RWPE1 (cell line): ENCODE measurements around the gene ZNF689.
A peak's percentile ranks its signal among the peaks of the same experiment; 100 is the strongest.

Experiments used
- CTCF ChIA-PET: fragments of 350-600 bp; sonication (Branson Sonifier 250); formaldehyde crosslinking; extraction: SDS; loops from one replicate; lab custom pipeline; 2021; lab: Yijun Ruan, JAX
- POLR2A ChIA-PET: fragments of 400-600 bp; formaldehyde crosslinking; extraction: SDS; loops from one replicate; lab custom pipeline; 2020; ENCODE audit warnings: antibody characterized with exemption; ENCODE audit not compliant: low non-redundant PET; lab: Yijun Ruan, JAX
- DNase-seq: peaks from one replicate; pipeline ENCODE4 v3.0.0; 2012; ENCODE audit warnings: low spot score
- H3K27ac ChIP-seq: fragments of 450-650 bp; 2 replicates; pipeline ENCODE4 v1.5.1; 2017
- TF ChIP-seq, protein P1 (sequence below): fragments of 450-650 bp; conservative IDR thresholded peaks from 2 replicates; pipeline ENCODE4 v1.5.1; 2017; ENCODE audit warnings: low read depth, mild to moderate bottlenecking

The ZNF689 gene

DNA sequence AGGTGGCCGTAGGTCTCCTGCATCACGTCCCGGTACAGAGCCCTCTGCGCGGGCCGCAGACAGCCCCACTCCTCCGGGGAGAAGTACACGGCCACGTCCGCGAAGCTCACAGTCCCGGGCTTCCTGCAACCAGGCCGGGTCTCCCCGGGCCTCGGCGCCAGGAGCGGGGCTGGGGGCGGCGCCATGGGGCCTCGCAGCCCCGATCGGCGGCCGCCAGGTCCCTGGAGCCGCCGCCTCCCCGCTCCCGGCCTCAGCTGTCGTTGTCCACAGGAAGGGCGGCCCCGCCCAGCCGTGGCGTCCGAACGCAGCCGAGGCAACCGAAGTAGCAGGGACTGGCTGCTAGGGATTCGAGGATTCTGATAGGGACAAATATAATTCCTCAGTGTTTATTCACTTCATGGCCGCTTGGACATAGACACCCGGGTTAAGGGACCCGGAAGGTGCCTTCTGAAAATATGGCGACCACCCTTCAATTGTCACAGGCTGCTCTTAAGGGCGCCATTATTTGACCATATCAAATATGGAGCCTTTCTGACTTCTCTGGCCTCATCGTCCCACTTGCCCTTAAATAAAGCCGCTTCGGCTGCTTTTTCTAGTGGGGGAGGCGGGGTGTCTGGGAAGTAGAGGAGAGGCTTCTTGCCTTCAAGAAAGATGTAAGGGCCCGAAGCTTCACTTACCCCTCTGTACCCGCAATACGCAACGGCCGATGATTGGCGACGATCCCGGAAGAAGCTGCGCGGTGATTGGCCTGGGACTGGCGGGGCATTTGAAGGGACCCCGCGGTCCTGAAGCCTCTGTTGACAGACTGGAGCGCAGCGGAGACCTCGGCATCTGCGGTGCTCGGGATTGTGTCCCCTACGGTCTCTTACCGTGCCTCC lies 38.5 kb downstream of the ZNF689 start, which contains the start of gene ZNF688:
ZNF688 (minus strand) TSS at position 270 of the 878 bp plus-strand sequence; CDS start at position 185, 85 bp downstream.
- peak; percentile 87 for DNase-seq
- CTCF ChIA-PET = interaction anchor here (0.5 to 1.0 kb wide), 5 partner anchors 13 to 162 kb away, joined by 3 to 5 read pairs (median 3); partner anchors contain the start of gene ZNF764
- POLR2A ChIA-PET = interaction anchor here (0.5 to 1.5 kb wide), 5 partner anchors 15 to 142 kb away, joined by 3 read pairs; partner anchors contain the start of gene DCTPP1
- TF ChIP-seq, protein P1, sequence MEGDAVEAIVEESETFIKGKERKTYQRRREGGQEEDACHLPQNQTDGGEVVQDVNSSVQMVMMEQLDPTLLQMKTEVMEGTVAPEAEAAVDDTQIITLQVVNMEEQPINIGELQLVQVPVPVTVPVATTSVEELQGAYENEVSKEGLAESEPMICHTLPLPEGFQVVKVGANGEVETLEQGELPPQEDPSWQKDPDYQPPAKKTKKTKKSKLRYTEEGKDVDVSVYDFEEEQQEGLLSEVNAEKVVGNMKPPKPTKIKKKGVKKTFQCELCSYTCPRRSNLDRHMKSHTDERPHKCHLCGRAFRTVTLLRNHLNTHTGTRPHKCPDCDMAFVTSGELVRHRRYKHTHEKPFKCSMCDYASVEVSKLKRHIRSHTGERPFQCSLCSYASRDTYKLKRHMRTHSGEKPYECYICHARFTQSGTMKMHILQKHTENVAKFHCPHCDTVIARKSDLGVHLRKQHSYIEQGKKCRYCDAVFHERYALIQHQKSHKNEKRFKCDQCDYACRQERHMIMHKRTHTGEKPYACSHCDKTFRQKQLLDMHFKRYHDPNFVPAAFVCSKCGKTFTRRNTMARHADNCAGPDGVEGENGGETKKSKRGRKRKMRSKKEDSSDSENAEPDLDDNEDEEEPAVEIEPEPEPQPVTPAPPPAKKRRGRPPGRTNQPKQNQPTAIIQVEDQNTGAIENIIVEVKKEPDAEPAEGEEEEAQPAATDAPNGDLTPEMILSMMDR = no peak
- H3K27ac ChIP-seq = peak within 1 kb of the TSS; percentile 95

GRCh38 chr16:30570636-30571444 lies 39.3 kb downstream of the ZNF689 start:
- no peak for DNase-seq
- TF ChIP-seq, protein P1 = no peak
- CTCF ChIA-PET = interaction anchor here (0.6 to 1.0 kb wide), 4 partner anchors 12 to 233 kb away, joined by 3 to 5 read pairs (median 4); partner anchors contain the start of gene ZNF764
- POLR2A ChIA-PET = interaction anchor here (1.5 kb wide), 1 partner anchor 16 kb away, joined by 3 read pairs; no protein-coding TSS in a partner anchor
- H3K27ac ChIP-seq = peak overlapping the region; percentile 95

DNA sequence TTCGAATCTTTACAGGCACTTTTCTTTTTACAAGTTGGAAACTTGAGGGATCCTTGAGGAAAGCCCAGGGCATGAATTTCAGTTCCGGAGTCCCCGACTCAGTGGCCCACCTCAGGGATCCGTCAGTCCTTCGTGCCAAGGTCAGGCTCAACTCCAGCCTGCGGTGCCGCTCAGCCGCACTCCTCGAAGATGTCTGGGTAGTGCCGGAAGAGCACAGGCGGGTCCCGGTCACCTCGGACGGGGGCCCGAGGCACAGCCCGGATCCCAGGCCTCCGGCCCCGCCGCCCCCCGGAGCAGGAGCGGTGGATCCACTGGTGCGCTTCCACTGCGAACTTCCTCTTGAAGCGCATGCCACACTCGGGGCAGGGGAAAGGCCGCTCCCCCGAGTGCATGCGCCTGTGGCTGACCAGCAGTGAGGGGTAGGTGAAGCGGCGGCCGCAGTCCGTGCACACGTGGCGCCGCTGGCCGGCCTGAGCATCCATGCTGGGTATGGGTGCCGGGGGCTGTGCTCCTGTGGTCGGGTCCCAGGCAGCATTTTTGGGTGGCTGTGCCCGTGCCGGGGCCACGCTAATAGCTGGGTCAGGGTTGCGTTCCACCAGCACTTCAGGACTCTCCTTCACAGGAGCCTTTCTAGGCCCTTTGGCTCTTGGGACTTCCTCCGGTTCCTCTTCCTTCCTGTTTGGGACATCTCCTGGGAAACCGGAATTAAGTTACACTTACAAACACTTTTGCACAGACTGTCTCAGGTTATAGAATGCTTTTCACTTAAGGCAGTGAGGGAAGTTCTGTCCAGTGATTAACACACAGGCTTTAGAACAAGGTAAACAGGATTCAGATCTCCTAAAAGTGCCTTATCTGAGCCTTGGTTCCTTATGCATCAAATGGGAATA lies 40.2 kb downstream of the ZNF689 start:
- no peak for DNase-seq
- ChIA-PET POLR2A (no interaction called here), CTCF (interaction anchor here (0.6 kb wide), 1 partner anchor 233 kb away, joined by 3 read pairs; no protein-coding TSS in a partner anchor)
- peak overlapping the region; percentile 95 for H3K27ac ChIP-seq
- TF ChIP-seq, protein P1 = no peak

DNA sequence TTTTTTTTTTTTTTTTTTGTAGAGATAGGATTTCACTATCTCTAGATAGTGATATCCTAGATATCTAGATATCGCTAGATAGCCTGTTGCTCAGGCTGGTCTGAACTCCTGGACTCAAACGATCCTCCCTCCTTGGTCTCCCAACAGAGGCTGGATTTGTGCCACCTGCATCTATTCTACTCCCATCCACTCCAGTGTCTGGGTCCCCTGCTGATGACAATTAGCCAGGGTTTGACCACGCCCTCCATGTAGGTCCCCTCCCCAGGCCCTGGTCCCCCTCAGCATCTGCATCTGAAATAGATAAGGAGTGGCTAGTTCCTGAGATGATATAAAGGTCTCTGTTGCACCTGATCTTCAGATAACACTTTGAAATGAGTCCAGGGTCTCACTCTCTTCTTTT lies 40.9 kb downstream of the ZNF689 start:
- ChIA-PET CTCF (no interaction called here), POLR2A (no interaction called here)
- no peak for DNase-seq
- TF ChIP-seq, protein P1 = no peak
- H3K27ac ChIP-seq = peak overlapping the region; percentile 95

GRCh38 chr16:30567991-30568638 lies 42.1 kb downstream of the ZNF689 start:
- ChIA-PET CTCF (no interaction called here), POLR2A (interaction anchor here (0.5 to 0.7 kb wide), 5 partner anchors 18 to 431 kb away, joined by 3 to 5 read pairs (median 3); partner anchors contain the start of gene ZNF785)
- peak overlapping the region; percentile 95 for H3K27ac ChIP-seq
- TF ChIP-seq, protein P1 = no peak
- DNase-seq = peak; percentile 85
